ENCODE results near the gene TAF3. TPM values are rescaled to one million over a fixed set of nuclear protein-coding genes. Genes with fewer than 3 reads are reported as not detected.

Gene TAF3
- total RNA-seq, 2 donors from 2014 or later, result 8.0 to 9.3 TPM

- ATAC-seq, result peak in 1 of 2 donors; percentile 37
- intact Hi-C loops (cut with DNase I), result no loop called here
- DNase-seq, result no peak
Observed at GRCh38 chr10:7908541-7909210, 90.4 kb downstream of the TAF3 start.

DNA sequence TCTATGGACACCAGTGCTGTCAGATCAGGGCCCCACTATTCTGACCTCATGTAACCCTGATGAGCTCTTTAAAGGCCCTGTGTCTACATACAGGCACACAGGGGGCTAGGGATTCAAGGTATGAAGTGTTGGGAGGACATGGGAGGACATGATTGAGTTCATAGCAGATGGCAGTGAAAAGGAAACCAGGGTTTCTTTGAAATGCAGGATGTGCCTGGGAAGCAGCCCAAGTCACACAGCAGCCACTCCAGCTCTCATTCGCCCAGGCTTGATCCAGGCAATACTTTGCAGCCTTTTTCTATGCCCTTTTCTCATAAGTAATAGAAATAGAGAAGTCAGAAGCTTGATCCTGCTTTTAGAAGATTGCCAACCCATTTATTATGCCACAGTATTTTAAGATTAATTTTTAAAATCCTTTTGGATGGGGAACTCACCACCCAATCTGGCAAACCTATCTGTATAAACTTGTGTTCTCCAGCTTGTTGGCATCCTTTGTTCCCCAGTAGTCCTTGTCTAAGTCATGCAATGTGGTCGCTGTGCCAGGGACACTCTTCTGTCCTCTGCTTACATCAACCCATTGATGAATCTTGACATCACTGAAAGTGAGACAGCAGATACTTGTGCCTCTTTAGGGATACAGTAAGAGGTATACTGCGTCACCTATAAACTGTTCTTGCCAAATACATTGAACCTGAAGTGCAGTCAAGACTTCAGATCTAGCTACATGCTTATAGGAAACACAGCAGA, 95.0 kb downstream of the TAF3 start:
- DNase-seq, result no peak
- intact Hi-C loops (cut with DNase I), result no loop called here
- no peak for ATAC-seq

- ATAC-seq (no peak), DNase-seq (no peak)
- intact Hi-C loops (cut with DNase I), result no loop called here
Observed at GRCh38 chr10:7915923-7916536, 97.7 kb downstream of the TAF3 start.

GRCh38 chr10:7917736-7918135, 99.4 kb downstream of the TAF3 start:
- ATAC-seq (no peak), DNase-seq (no peak)

GRCh38 chr10:7922707-7923106, 104.4 kb downstream of the TAF3 start:
- intact Hi-C loops (cut with DNase I), result no loop called here
- no peak for ATAC-seq
- no peak for DNase-seq

More at GRCh38 chr10:7917736-7918135, 99.4 kb downstream of the TAF3 start:
- intact Hi-C loops (cut with DNase I), result no loop called here

GRCh38 chr10:7928536-7928935, 110.2 kb downstream of the TAF3 start:
- DNase-seq (no peak), ATAC-seq (no peak)
- intact Hi-C loops (cut with DNase I), result no loop called here

DNA sequence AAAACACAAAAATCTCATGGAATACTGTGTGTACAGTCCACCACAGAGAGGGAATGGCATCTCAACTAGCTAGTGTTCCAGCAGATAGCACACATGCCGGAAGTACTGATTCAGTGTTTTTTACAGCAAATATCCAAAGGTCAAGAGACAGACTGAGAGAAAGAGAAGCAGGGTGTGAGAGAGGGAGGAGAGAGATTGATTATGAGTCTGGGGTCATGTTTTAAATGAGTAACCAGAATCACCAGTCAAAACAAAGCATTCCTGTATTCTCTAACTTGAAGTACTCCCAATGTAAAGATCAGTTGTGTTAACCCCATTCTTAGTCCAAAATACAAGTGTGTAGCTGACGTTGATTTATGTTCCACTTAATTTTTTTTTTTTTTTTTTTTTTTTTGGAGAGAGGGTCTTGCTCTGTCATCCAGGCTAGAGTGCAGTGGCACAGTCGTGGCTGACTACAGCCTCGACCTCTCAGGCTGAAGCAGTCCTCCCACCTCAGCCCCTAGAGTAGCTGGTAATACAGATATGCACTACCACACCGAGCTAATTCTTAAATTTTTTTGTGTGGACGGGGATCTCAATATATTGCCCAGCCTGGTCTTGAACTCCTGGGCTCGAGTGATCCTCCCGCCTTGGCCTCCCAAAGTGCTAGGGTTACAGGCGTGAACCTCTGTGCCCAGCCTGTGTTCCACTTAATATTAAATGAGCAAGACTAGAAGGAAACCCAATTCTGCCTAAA, 114.2 kb downstream of the TAF3 start:
- ATAC-seq, result no peak
- intact Hi-C loops (cut with DNase I), result no loop called here
- no peak for DNase-seq

DNA sequence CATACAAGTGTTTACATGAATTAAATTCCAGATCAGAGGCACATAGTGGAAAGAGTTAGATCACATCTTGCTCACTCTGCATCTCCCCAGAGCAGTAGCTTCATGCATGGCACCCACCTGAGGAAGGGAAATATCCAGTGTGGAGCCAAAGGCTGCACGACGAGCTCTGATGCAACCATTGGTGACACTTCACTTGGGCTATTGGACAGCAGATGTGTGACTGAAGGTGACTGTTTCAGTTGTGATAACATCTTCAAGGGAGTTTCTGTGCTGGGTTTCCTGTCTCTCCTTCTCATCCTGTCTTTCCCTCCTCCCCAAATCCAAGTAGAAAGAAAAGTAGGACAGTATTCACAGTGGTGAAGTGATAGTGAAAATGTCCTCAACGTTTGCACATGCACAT, 115.0 kb downstream of the TAF3 start:
- intact Hi-C loops (cut with DNase I), result no loop called here
- DNase-seq (no peak), ATAC-seq (no peak)

DNA sequence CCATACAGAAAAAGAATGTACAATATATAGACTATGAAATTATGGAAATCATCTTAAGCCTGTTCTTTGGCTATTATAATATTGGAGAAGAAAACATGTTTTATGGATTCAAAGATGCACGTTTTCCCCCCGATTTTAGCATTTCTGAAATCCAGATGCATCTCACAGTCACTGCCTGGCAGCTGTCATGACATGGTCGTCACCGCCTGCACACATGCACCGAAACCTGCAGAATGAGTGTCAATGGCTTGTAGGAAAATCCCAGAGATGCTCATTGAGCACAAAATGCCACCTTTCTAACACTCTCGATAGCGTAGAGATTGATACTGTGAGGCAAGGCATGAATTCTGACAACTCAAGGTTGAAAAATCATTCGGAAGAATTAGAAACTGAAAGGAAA, 115.5 kb downstream of the TAF3 start:
- DNase-seq (no peak), ATAC-seq (no peak)
- intact Hi-C loops (cut with DNase I), result no loop called here

DNA sequence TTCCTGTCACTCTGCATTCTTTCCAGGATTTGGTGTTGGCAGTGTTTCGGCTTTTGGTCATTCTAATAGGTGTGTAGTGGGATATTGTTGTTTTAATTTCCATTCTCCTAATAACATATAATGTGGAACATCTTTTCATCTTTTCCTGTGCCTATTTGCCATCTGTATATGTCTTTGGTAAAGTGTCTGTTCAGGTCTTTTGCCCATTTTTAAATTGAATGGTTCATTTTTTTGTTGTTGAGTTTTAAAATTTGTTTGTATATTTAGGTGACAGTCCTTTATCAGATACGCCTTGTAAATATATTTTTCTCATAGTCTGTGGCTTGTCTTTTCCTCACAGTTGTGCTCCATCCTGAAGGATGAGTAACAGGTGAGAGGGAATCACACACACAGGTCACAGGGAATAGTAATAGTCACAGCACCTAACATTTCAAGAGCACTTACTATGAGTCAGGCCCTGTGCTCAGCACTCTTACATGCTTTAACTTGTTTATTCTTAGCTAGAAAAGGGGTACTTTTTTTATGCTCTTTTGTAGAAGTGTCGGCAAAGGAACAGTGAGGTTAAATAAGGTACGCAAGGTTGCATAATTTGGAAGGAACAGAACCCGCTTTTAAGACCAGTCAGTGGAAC, 119.1 kb downstream of the TAF3 start:
- DNase-seq (no peak), ATAC-seq (no peak)
- intact Hi-C loops (cut with DNase I), result no loop called here

GRCh38 chr10:7941576-7941975, 123.3 kb downstream of the TAF3 start:
- intact Hi-C loops (cut with DNase I), result no loop called here
- ATAC-seq, result no peak
- DNase-seq, result no peak

DNA sequence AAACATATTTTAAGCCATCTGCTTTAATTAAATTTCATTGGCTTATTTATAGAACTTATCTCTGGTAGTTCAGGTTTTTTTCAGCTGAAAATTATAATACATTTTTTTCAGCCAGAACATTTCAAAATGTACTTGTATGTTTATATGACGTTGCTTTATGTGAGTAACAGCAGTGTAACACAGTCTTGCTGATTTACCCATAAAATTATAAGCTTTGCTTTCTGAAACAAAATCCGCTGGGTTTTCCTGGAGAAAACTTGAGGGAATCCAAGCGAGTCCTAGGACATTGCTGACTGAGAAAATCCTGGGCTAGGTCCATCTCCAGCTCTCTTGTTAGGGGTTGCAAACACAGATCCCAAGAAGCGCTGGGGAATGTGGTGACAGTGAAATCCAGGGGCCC, 124.0 kb downstream of the TAF3 start:
- intact Hi-C loops (cut with DNase I), result no loop called here
- ATAC-seq (no peak), DNase-seq (no peak)

DNA sequence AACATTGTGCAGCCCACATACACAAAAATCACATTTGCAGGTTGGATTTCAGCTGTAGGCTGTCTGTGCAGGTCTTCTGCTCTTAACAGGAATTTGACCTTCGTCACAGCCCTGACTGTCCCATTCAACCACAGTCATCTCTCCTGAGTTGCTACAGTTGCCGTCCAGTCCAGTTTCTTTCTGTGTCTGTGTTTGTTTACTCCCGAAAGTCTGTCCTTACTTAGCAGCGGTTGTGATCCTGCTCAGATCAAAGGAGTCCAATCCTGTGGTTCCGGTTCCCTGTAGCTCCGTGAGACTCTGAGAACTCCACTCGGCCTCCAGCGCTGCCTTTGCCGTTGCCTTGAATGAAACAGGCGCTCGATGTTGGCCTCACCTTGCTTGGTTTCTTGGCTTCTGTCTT, 124.6 kb downstream of the TAF3 start:
- intact Hi-C loops (cut with DNase I), result no loop called here
- no peak for ATAC-seq
- DNase-seq, result no peak

DNA sequence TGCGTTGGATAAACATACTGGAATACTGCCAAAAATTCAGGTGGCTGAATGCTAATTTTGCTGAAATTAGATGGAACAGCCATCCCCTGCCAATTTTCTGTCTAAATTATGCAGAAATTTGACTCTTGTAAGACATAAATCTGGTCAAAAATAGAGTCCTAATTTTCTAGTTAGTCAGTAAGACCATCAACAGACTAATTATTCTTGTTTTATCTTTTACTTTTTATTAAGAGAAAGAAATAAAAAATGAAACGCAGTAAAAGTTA, 125.8 kb downstream of the TAF3 start:
- no peak for ATAC-seq
- intact Hi-C loops (cut with DNase I), result no loop called here

DNA sequence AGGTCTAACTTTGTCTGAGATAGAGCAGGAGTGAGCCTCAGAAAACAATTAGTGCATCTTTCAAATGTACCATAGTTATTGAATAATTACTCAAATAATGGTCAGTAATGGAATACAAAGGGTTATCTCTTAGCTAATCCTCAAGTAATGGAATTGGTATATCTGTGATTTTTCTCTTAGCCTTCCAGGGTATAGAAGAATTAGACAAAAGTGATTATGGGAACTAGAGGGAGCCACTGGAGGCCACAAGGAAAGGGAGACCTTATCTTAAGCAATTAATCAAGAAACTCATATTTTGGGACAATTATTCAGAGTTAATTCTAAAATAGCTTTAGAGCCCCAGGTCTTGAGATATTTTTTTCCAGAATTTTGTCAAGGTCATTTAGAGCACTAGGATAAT, 126.2 kb downstream of the TAF3 start:
- no peak for ATAC-seq
- intact Hi-C loops (cut with DNase I), result no loop called here

More for the DNA sequence above, 125.8 kb downstream of the TAF3 start:
- no peak for DNase-seq

GRCh38 chr10:7945034-7945433, 126.7 kb downstream of the TAF3 start:
- DNase-seq, result no peak
- no peak for ATAC-seq
- intact Hi-C loops (cut with DNase I), result no loop called here

More for the DNA sequence above, 126.2 kb downstream of the TAF3 start:
- DNase-seq, result no peak

- intact Hi-C loops (cut with DNase I), result no loop called here
- no peak for DNase-seq
- no peak for ATAC-seq
Observed at GRCh38 chr10:7945469-7946187, 127.3 kb downstream of the TAF3 start.

GRCh38 chr10:7948371-7949000, 130.2 kb downstream of the TAF3 start:
- no peak for ATAC-seq
- DNase-seq, result no peak
- intact Hi-C loops (cut with DNase I), result no loop called here
